Keratinocyte (primary cell): ENCODE data around the gene ZNF354C.

Experiments
- CTCF ChIP-seq, 3 experiments: IDR thresholded peaks in 1 of 3; conservative IDR thresholded peaks in 1 of 3; optimal IDR thresholded peaks in 1 of 3; 2 replicates in 2 of 3; 3 replicates in 1 of 3; pipeline versions ENCODE3 to v1.5.1; 2011; ENCODE audit warnings: low read length in 3 of 3, mild to moderate bottlenecking in 3 of 3, moderate library complexity in 2 of 3, control low read depth in 1 of 3, inconsistent platforms in 1 of 3; ENCODE audit not compliant: insufficient read depth in 2 of 3; ENCODE audit errors: extremely low read depth in 1 of 3
- EZH2 ChIP-seq: IDR thresholded peaks from one replicate; pipeline ENCODE4 v1.6.1; 2012; ENCODE audit warnings: inconsistent platforms, mild to moderate bottlenecking, low read length, moderate library complexity

GRCh38 chr5:179120421-179120861, 60.3 kb downstream of the ZNF354C start:
- TF ChIP-seq CTCF (optimal IDR thresholded peaks at IDR 0.05 in 1 of 3, IDR thresholded peaks at IDR 0.05 in 1 of 3, conservative IDR thresholded peaks at IDR 0.05 in 1 of 3; ENCODE audit: extremely low read depth in 1 of 3, insufficient read depth in 2 of 3, low read length in 3 of 3): no peak
- no peak for TF ChIP-seq EZH2
